K562 (cell line): Measurements from ENCODE around the gene JUND. TPM values are rescaled to one million over a fixed set of nuclear protein-coding genes. Genes with fewer than 3 reads are reported as not detected.

Experiments used
- BRF1 ChIP-seq: IDR thresholded peaks from 3 replicates; pipeline ENCODE4 v1.6.1; 2011; ENCODE audit warnings: borderline replicate concordance, mild to moderate bottlenecking; ENCODE audit not compliant: insufficient read length; ENCODE audit errors: extremely low read depth
- DMBX1 ChIP-seq: fragments of 250-450 bp; sonication (Bioruptor Pico); IDR thresholded peaks from 2 replicates; pipeline ENCODE4 v1.8.0; 2022; ENCODE audit warnings: inconsistent platforms, mild to moderate bottlenecking, moderate library complexity, borderline replicate concordance
- ELF2 ChIP-seq: fragments of 250-450 bp; sonication (Bioruptor Pico); IDR thresholded peaks from 2 replicates; pipeline ENCODE4 v1.5.0; 2021; ENCODE audit warnings: mild to moderate bottlenecking
- HDAC8 ChIP-seq: fragments of 450-650 bp; IDR thresholded peaks from 2 replicates; pipeline ENCODE4 v1.6.1; 2016; ENCODE audit warnings: mild to moderate bottlenecking, missing genetic modification characterization, moderate library complexity, missing compliant biosample characterization
- MCM5 ChIP-seq: fragments of 450-650 bp; IDR thresholded peaks from 2 replicates; pipeline ENCODE4 v1.6.1; 2016; ENCODE audit warnings: low read depth
- POLR2H ChIP-seq: IDR thresholded peaks from 2 replicates; pipeline ENCODE4 v1.6.1; 2016; ENCODE audit warnings: missing genetic modification characterization, low read depth, mild to moderate bottlenecking, control low read depth, missing compliant biosample characterization, moderate library complexity
- POLR3G ChIP-seq: IDR thresholded peaks from 2 replicates; pipeline ENCODE4 v1.6.1; 2011; ENCODE audit not compliant: insufficient read length, insufficient replicate concordance; ENCODE audit errors: extremely low read depth
- SIX5 ChIP-seq, 2 experiments: IDR thresholded peaks; 2 replicates each; pipeline ENCODE4 v1.6.1; 2011; ENCODE audit warnings: low read length in 2 of 2, borderline replicate concordance in 1 of 2, low read depth in 1 of 2, mild to moderate bottlenecking in 1 of 2, moderate library complexity in 1 of 2; ENCODE audit not compliant: insufficient read depth in 1 of 2
- ZBTB17 ChIP-seq: fragments of 450-650 bp; formaldehyde crosslinking; IDR thresholded peaks from 2 replicates; pipeline ENCODE4 v1.4.0; 2020; ENCODE audit warnings: mild to moderate bottlenecking
- ZBTB7A ChIP-seq: IDR thresholded peaks from 2 replicates; pipeline ENCODE4 v1.6.1; 2011; ENCODE audit warnings: low read depth, mild to moderate bottlenecking, low read length, moderate library complexity, borderline replicate concordance; ENCODE audit not compliant: control insufficient read depth
- ZNF24 ChIP-seq: fragments of 450-650 bp; IDR thresholded peaks from 2 replicates; pipeline ENCODE4 v1.6.1; 2016
- ZNF3 ChIP-seq: fragments of 250-450 bp; sonication (Bioruptor Pico); IDR thresholded peaks from 2 replicates; pipeline ENCODE4 v1.5.0; 2021; ENCODE audit warnings: mild to moderate bottlenecking, moderate library complexity
- ZNF583 ChIP-seq: fragments of 250-450 bp; sonication (Bioruptor Pico); IDR thresholded peaks from 2 replicates; pipeline ENCODE4 v1.4.0; 2020
- ZNF696 ChIP-seq: fragments of 250-450 bp; sonication (Bioruptor Pico); conservative IDR thresholded peaks from 2 replicates; pipeline ENCODE4 v1.4.0; 2020; ENCODE audit warnings: mild to moderate bottlenecking, moderate library complexity
- ZNF764 ChIP-seq: fragments of 250-450 bp; sonication (Bioruptor Pico); IDR thresholded peaks from 2 replicates; pipeline ENCODE4 v1.4.0; 2020; ENCODE audit warnings: low read depth, mild to moderate bottlenecking, moderate library complexity
- polyA plus RNA-seq, 8 experiments: library from polyadenylated mRNA; depleted of rRNA in 4 of 8; stranded (reverse) in 5 of 8; unstranded in 3 of 8; fragments of >200 nt; fragmentation: Nextera tagmentation in 2 of 8; fragmentation: Illumina TruSeq in 1 of 8; extraction: Ambion mirVana in 2 of 8; extraction: Trizol in 1 of 8; gene quantifications; 2 replicates each; pipeline versions ENCODE4 v1.2.1 to v1.2.3, GENCODE V29; 2011 to 2014; ENCODE audit warnings: inconsistent platforms in 1 of 8, missing spikeins in 1 of 8
- total RNA-seq, 7 experiments: library from RNA; depleted of rRNA in 6 of 7; stranded (reverse); fragments of >200 nt in 6 of 7; fragmentation: Illumina TruSeq in 2 of 7; extraction: Trizol in 2 of 7; gene quantifications; 2 replicates each; pipeline versions ENCODE4 v1.2.1 to v1.2.3, GENCODE V29; 2011 to 2021; ENCODE audit warnings: low replicate concordance in 1 of 7
- TF ChIP-seq, protein P1 (sequence below): fragments of 450-650 bp; formaldehyde crosslinking; IDR thresholded peaks from 2 replicates; pipeline ENCODE4 v1.4.0; 2020; ENCODE audit warnings: mild to moderate bottlenecking, mixed read lengths
- TF ChIP-seq, protein P2 (sequence below): sonication (generic); formaldehyde crosslinking; IDR thresholded peaks from 2 replicates; pipeline ENCODE4 v1.8.1; 2023; ENCODE audit warnings: missing genetic modification reagents, mild to moderate bottlenecking, borderline replicate concordance
- TF ChIP-seq, protein P3 (sequence below): sonication (generic); formaldehyde crosslinking; IDR thresholded peaks from 2 replicates; pipeline ENCODE4 v1.8.0; 2022; ENCODE audit warnings: missing genetic modification reagents, mild to moderate bottlenecking, borderline replicate concordance

JUND gene
- total and polyA plus RNA-seq, 9 of the 15 experiments (the other 6 are each of a cell fraction or from before 2014, with no cell fraction given), result 6.4 to 286 (median 42.3) TPM

DNA sequence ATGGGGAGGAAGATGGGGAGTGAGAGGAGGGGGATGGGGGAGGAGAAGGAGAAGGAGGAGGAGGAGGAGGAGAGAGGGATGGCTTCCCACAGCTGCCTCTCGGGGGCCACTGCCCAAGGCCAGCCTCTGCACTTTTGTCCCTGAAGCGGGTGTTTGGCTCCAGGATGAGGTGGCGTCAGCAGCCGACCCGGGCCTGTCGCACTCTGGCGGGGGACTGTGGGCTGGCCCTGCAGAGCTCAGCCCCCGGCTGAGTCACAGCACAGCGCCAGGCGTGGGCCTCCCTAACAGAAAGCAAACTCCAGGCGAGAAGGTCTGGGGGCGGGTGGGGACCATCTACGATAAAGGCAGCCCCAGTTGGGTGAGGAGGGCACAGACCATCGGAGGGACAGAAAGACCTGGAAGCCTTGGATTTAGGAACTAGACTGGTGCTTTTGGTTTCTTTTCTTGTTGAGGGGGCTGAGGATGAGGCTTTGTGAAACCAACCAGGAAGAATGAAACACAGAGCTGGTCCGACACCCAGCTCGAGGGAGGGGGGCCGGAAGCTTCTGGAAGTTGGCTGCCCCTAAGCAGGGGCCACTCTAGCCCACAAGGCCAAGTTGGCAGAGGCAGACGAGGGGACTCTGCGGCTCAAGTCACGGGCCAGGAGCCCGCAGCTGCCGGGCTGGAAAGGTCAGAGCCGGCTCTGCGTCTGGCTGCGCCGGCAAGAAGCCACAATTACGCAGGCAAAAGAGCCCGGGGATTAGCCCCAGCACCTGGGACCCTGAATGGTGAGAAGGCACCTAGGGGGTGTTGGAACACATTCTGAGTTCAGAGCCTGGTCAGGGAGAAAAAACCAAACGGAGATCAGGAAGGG is 23.3 kb upstream of the JUND start (continued):
- TF ChIP-seq, protein P1, sequence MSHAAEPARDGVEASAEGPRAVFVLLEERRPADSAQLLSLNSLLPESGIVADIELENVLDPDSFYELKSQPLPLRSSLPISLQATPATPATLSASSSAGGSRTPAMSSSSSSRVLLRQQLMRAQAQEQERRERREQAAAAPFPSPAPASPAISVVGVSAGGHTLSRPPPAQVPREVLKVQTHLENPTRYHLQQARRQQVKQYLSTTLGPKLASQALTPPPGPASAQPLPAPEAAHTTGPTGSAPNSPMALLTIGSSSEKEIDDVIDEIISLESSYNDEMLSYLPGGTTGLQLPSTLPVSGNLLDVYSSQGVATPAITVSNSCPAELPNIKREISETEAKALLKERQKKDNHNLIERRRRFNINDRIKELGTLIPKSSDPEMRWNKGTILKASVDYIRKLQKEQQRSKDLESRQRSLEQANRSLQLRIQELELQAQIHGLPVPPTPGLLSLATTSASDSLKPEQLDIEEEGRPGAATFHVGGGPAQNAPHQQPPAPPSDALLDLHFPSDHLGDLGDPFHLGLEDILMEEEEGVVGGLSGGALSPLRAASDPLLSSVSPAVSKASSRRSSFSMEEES (CRISPR knock-in tag), result no peak
- TF ChIP-seq ZNF764 (CRISPR knock-in tag) (no peak), ZNF3 (CRISPR knock-in tag) (no peak), POLR2H (tag) (peak; percentile 29; the same call in 1 of the 2 replicates), POLR3G (no peak), DMBX1 (CRISPR knock-in tag) (0 out of 2 replicates have a peak, but pooled peaks have one; percentile 19), HDAC8 (tag) (0 out of 2 replicates have a peak, but pooled peaks have one; percentile 46), ZBTB7A (peak; percentile 92), ZNF583 (no peak), ZNF696 (no peak), MCM5 (no peak), SIX5 (IDR thresholded peaks at IDR 0.05; ENCODE audit: borderline replicate concordance in 1 of 2, insufficient read depth in 1 of 2, low read depth in 1 of 2, low read length in 2 of 2) (no peak), BRF1 (no peak), ZNF24 (no peak), ELF2 (CRISPR knock-in tag) (0 out of 2 replicates have a peak, but pooled peaks have one; percentile 44), ZBTB17 (CRISPR knock-in tag) (peak; percentile 24; the same call in 1 of the 2 replicates)
- TF ChIP-seq, protein P2, sequence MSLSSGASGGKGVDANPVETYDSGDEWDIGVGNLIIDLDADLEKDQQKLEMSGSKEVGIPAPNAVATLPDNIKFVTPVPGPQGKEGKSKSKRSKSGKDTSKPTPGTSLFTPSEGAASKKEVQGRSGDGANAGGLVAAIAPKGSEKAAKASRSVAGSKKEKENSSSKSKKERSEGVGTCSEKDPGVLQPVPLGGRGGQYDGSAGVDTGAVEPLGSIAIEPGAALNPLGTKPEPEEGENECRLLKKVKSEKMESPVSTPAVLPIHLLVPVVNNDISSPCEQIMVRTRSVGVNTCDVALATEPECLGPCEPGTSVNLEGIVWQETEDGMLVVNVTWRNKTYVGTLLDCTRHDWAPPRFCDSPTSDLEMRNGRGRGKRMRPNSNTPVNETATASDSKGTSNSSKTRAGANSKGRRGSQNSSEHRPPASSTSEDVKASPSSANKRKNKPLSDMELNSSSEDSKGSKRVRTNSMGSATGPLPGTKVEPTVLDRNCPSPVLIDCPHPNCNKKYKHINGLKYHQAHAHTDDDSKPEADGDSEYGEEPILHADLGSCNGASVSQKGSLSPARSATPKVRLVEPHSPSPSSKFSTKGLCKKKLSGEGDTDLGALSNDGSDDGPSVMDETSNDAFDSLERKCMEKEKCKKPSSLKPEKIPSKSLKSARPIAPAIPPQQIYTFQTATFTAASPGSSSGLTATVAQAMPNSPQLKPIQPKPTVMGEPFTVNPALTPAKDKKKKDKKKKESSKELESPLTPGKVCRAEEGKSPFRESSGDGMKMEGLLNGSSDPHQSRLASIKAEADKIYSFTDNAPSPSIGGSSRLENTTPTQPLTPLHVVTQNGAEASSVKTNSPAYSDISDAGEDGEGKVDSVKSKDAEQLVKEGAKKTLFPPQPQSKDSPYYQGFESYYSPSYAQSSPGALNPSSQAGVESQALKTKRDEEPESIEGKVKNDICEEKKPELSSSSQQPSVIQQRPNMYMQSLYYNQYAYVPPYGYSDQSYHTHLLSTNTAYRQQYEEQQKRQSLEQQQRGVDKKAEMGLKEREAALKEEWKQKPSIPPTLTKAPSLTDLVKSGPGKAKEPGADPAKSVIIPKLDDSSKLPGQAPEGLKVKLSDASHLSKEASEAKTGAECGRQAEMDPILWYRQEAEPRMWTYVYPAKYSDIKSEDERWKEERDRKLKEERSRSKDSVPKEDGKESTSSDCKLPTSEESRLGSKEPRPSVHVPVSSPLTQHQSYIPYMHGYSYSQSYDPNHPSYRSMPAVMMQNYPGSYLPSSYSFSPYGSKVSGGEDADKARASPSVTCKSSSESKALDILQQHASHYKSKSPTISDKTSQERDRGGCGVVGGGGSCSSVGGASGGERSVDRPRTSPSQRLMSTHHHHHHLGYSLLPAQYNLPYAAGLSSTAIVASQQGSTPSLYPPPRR (CRISPR knock-in tag), result no peak
- TF ChIP-seq, protein P3, sequence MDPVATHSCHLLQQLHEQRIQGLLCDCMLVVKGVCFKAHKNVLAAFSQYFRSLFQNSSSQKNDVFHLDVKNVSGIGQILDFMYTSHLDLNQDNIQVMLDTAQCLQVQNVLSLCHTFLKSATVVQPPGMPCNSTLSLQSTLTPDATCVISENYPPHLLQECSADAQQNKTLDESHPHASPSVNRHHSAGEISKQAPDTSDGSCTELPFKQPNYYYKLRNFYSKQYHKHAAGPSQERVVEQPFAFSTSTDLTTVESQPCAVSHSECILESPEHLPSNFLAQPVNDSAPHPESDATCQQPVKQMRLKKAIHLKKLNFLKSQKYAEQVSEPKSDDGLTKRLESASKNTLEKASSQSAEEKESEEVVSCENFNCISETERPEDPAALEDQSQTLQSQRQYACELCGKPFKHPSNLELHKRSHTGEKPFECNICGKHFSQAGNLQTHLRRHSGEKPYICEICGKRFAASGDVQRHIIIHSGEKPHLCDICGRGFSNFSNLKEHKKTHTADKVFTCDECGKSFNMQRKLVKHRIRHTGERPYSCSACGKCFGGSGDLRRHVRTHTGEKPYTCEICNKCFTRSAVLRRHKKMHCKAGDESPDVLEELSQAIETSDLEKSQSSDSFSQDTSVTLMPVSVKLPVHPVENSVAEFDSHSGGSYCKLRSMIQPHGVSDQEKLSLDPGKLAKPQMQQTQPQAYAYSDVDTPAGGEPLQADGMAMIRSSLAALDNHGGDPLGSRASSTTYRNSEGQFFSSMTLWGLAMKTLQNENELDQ (CRISPR knock-in tag), result no peak
